Ureter (tissue), 1 donor: Measurements from ENCODE around the gene POLR2L. TPM values are rescaled to one million over a fixed set of nuclear protein-coding genes. Genes with fewer than 3 reads are reported as not detected.

ENCODE experiments used
- DNase-seq: peaks from one replicate; pipeline ENCODE4 v3.0.0-alpha.2; 2020; ENCODE audit warnings: low spot score
- total RNA-seq: library from RNA; stranded (reverse); gene quantifications from one replicate; pipeline ENCODE4 v1.2.4, GENCODE V29; 2023
- donor health status: DM: yes; HTN: yes; CAD: no.

POLR2L gene
- total RNA-seq = 112 TPM

GRCh38 chr11:842370-843002 lies at the start of gene POLR2L, which contains the start of gene TSPAN4:
TSS of gene POLR2L (minus strand) at chr11:842529. CDS start at chr11:842508, 21 bp downstream.
TSS of gene TSPAN4 (plus strand) at chr11:842852. CDS start at chr11:850305, 7,453 bp downstream.
- DNase-seq = peak; percentile 90

GRCh38 chr11:890794-891540 lies 48.6 kb upstream of the POLR2L start:
- DNase-seq = no peak

DNA sequence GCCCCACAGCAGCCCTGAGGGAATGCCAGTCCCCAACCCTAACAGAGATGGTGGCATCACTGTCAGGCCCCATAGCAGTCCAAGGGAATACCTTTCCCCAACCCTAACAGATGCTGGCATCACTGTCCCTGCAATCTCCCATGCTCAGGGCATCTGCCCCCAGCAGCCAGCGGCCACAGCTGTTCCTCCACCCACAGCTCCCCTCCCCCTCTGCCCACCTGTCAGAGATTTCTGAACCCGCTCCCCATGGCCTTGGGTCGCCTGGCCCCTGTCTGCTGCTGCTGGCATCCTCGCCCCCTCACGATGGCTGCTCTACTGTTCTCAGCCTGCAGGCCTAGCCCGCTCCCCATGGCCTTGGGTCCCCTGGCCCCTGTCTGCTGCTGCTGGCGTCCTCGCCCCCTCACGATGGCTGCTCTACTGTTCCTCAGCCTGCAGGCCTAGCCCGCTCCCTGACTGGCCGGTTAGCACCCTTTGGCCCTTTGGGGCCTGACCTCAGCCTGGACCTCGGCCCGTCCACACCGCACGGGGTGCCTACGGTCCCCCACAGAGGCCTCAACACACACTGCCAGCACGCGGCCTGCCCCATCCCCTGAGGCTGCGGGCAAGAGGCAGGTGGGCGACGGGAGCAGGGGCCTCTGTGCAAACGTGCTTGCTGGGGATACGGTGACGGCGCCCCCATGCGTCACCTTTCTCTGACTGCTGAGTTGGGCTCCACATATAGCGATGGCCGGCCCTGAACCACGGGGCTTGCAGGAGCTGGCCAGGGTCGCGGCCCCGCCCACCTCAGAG lies 47.6 kb upstream of the POLR2L start:
- no peak for DNase-seq

- DNase-seq = no peak
Measured at GRCh38 chr11:889257-889656, 46.9 kb upstream of the POLR2L start.

GRCh38 chr11:888310-889212 lies 46.2 kb upstream of the POLR2L start:
- DNase-seq = no peak

DNA sequence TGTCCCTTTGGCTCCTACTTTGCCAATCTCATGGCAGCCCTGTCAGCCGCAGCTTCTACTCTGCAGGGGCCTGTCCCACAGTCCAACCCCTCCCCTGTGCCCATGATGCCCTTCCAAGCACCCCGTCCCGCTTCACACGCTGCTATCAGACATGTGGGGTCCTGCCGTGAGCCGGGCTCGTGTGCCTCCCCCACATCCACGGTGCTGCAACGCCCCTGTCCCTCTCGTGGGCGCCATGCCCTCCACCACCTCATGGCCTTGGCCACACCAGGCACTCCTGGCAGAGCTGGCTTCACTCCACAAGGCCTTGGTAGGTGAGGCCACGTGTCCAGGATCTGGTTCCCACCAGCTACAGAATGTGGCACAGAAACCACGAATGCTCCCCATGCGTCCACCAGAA lies 45.3 kb upstream of the POLR2L start:
- DNase-seq = no peak

GRCh38 chr11:886568-886967 lies 44.2 kb upstream of the POLR2L start:
- DNase-seq = no peak

DNA sequence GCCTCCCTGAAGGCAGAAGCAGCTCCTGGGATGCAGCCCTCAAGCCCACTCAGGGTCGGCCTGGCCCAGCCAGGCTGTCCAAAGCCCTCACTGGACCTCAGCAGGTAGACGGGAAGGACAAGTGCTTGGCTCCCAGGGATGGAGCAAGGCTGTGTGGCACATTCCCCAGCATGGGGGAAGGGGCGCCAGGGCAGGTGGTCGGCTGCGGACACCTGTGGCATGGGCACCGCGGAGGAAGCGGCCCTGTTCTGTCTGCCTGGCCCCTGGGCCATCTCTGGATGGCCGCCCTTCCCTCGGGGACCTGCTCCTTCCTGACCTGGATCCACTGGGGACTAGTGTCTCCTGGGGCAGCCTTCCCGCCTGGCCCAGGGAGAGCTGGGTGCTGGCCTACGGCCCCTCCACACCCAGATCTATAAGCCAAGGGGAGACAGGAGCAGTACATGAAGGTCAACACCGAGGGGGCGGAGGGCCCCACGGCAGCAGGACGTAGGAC lies 42.3 kb upstream of the POLR2L start:
- DNase-seq = no peak

GRCh38 chr11:883527-883926 lies 41.2 kb upstream of the POLR2L start:
- no peak for DNase-seq

- no peak for DNase-seq
Measured at GRCh38 chr11:882596-882995, 40.3 kb upstream of the POLR2L start.

DNA sequence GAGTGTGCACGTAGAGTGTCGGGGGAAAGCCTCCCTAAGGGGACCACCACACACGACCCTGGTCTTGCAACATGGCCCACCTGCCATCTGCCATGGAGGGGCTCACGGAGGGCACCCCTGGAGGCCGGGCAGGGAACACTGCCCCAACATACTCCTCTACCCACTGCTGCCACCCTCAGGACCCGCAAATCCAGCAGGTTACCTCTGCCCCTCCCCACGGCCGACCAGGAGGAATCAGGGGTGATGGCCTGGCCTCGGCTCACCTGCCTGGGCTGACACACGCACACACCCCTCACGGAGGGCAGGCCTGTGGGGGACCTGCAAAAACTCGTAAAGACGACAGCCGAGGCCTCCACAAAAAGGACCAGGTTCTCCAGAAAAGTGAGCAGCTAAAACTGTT lies 38.1 kb upstream of the POLR2L start:
- no peak for DNase-seq

- DNase-seq = no peak
Measured at GRCh38 chr11:877565-877964, 35.2 kb upstream of the POLR2L start.

- DNase-seq = no peak
Measured at GRCh38 chr11:876545-876944, 34.2 kb upstream of the POLR2L start.

- DNase-seq = no peak
Measured at GRCh38 chr11:875769-876301, 33.5 kb upstream of the POLR2L start.

DNA sequence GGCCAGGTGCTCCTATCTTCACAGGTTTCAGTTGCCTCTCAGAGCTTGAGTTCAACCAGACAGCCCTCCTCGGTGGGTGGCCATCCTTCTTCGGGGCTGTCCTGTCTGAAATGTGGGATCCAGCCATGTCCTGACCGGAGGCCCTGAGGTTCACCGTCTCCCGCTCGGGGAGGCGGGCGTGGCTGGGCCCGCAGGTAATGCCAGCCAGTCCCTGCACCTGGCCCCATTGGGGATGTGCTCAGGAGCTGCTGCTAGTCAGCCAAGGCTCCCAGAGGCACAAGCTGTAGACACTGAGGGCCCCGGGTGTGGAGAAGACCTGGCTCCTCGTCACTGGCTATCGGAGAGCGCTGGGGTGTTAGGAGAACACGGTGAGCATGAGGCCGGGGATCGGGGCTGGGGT lies 32.9 kb upstream of the POLR2L start:
- no peak for DNase-seq

GRCh38 chr11:873706-874105 lies 31.4 kb upstream of the POLR2L start:
- DNase-seq = no peak

- no peak for DNase-seq
Measured at GRCh38 chr11:872799-873198, 30.5 kb upstream of the POLR2L start.

DNA sequence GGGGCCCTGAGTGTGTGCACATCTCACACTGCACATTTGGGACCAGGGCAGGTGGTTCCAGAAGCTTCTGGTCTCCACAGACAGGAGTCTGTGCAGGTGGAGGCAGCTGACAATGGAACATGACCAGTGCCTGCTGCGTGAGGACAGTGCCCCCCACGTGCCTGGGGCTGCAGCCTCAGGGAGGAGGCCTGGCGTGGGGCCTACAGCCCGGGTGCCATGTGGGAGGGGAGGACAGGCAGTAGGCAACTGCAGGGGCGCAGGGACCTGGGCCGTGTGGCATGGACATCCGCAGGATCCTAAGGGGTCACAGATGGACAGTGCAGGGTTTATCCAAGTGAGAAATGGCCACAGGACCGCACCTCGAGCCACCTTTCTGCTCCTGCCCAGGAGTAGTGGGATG lies 29.1 kb upstream of the POLR2L start:
- DNase-seq = no peak

DNA sequence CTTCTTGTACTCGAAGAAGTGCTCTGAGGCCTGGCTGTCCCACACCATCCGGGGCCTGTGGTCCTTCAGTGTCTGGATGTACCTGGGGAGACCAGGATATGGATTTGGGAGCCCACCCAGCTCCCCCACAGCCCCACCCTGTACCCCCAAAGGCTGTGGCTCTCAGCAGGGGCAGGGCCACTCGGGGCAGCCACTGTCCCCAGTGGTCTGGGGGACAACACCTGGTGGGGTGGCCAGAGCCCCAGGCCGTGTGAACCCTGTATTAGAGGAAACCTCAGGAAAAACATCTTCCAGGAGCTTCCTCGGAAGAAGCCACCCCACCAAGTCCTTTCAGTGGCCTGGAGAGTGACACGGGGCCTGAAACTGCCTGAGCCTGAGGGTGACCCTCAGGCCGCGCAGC lies 28.1 kb upstream of the POLR2L start:
- no peak for DNase-seq

DNA sequence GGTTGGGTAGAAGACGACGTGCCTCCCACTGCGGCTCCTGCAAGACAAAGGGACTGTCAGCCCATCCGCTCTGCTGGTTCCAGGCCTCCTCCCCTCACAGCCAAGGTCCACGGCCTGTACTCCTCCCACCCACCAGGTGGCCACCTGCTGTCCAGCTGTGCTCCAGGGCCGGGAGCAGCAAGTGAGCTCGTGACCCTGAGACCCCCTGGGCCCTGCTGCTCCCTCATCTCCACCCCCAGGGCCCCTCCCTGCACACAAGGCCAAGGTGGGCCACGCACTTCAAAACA lies 27.7 kb upstream of the POLR2L start:
- DNase-seq = no peak

- DNase-seq = no peak
Measured at GRCh38 chr11:869399-870126, 27.2 kb upstream of the POLR2L start.
